ENCODE measurements around the gene BOC. TPM values are rescaled to one million over a fixed set of nuclear protein-coding genes. Genes with fewer than 3 reads are reported as not detected.

BOC gene, protein sequence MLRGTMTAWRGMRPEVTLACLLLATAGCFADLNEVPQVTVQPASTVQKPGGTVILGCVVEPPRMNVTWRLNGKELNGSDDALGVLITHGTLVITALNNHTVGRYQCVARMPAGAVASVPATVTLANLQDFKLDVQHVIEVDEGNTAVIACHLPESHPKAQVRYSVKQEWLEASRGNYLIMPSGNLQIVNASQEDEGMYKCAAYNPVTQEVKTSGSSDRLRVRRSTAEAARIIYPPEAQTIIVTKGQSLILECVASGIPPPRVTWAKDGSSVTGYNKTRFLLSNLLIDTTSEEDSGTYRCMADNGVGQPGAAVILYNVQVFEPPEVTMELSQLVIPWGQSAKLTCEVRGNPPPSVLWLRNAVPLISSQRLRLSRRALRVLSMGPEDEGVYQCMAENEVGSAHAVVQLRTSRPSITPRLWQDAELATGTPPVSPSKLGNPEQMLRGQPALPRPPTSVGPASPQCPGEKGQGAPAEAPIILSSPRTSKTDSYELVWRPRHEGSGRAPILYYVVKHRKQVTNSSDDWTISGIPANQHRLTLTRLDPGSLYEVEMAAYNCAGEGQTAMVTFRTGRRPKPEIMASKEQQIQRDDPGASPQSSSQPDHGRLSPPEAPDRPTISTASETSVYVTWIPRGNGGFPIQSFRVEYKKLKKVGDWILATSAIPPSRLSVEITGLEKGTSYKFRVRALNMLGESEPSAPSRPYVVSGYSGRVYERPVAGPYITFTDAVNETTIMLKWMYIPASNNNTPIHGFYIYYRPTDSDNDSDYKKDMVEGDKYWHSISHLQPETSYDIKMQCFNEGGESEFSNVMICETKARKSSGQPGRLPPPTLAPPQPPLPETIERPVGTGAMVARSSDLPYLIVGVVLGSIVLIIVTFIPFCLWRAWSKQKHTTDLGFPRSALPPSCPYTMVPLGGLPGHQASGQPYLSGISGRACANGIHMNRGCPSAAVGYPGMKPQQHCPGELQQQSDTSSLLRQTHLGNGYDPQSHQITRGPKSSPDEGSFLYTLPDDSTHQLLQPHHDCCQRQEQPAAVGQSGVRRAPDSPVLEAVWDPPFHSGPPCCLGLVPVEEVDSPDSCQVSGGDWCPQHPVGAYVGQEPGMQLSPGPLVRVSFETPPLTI
- 0.03 TPM for polyA plus RNA-seq (2013)

DNA sequence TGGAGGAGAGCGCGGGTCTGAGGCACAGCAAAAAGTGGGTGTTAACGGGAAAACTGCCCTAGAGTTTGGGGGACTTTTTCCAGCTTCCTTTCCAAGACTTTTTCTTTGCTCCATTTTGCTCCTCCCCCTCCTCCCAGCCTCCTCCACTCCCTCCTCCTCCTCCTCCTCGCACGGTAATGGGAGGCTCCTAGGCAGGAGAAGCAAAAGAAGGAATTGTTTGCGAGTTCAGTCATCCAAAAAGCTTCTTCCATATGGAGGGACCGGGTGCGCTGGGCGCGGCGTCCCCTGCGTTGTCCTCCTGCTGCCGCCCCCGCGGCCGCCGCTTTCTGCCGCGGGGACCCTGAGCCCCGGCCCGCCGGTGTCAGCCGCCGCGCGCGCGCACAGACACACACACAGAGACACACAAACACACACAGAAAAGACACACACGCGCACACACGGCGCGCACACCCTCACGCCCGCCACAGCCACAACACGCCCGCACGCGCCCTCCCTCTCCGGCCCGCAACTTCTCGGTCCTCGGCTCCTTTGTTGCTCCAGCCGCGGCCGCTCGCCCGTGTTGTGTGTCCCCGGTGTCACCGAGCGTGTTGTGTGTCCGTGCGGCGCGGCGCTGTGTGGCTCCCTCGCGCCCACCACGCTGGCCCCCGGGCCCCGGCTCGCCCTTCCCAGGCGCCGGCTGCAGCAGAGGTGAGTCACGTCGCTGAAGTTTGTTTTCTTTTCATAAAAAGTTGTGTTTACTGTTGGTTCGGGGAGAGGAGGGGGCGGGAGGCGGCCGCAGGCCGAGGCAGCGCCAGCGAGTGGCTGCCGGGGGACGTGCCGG is at the start of gene BOC:
TSS of gene BOC (plus strand) at position 228 of the 820 bp plus-strand sequence. CDS start 38,246 bp downstream, outside the sequence.
- Histone ChIP-seq H3K27ac (ENCODE audit: insufficient read depth in 1 of 2, low read depth in 1 of 2, low read length in 2 of 2, poor library complexity in 1 of 2, severe bottlenecking in 2 of 2) (no peak within 1 kb of the TSS), H3K4me3 (ENCODE audit: control insufficient read depth in 1 of 7, extremely low read depth in 1 of 7, insufficient read depth in 4 of 7, low read depth in 2 of 7, low read length in 6 of 7) (peak within 1 kb of the TSS; percentile 32 to 81 (median 67)), H3K9me3 (ENCODE audit: control extremely low read depth in 1 of 5, control insufficient read depth in 4 of 5, insufficient read depth in 2 of 5, low read depth in 1 of 5, low read length in 4 of 5) (no peaks in the 10 kb centered on the region), H3K36me3 (ENCODE audit: control insufficient read depth in 4 of 4, insufficient read depth in 4 of 4, low read length in 3 of 4) (no peaks in the 10 kb centered on the region), H3K4me1 (ENCODE audit: control extremely low read depth in 1 of 4, control insufficient read depth in 4 of 4, insufficient read depth in 4 of 4, low read length in 3 of 4) (peaks cover 0 to 20% (median 20%) of the 10 kb centered on the region in 4 experiments), H3K27me3 (replicated peaks in 2 of 5; ENCODE audit: control insufficient read depth in 4 of 5, insufficient read depth in 5 of 5, low read length in 4 of 5) (peaks cover 6 to 48% (median 19%) of the 10 kb centered on the region in 5 experiments)
- ChIA-PET POLR2A (no interaction called here), CTCF (interaction anchor here (1.1 kb wide), 1 partner anchor 176 kb away, joined by 3 read pairs; no protein-coding TSS in a partner anchor)
- WGBS (ENCODE audit: insufficient coverage), result under 1% methylated on average over 58 of the region's 76 CpGs
- peak in 2 of 3 donors; percentile 69 to 86 for DNase-seq

DNA sequence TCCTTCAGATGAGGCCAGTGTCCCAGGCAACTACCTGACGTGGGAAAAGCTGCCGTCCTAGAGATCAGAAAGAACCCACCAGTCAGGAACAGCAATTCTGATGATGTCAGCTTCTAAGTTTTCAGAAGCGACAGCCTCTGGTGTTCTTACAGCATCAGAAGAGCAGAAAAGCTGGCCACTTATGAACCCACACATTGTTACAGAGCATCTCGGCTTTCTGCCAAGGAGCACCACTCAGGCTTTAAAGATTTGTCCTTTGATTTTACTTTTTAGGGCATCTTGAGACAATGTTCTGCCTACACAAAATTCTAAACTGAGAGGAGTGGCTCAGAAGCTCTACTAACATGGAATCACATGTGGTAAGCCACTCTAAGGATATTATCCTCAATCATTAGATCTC is 49.7 kb upstream of the BOC start:
- Histone ChIP-seq H3K27ac (ENCODE audit: insufficient read depth in 1 of 2, low read depth in 1 of 2, low read length in 2 of 2, poor library complexity in 1 of 2, severe bottlenecking in 2 of 2) (no peak overlapping the region), H3K9me3 (ENCODE audit: control extremely low read depth in 1 of 5, control insufficient read depth in 4 of 5, insufficient read depth in 2 of 5, low read depth in 1 of 5, low read length in 4 of 5) (no peaks in the 10 kb centered on the region), H3K27me3 (replicated peaks in 2 of 5; ENCODE audit: control insufficient read depth in 4 of 5, insufficient read depth in 5 of 5, low read length in 4 of 5) (no peaks in the 10 kb centered on the region), H3K36me3 (ENCODE audit: control insufficient read depth in 4 of 4, insufficient read depth in 4 of 4, low read length in 3 of 4) (no peaks in the 10 kb centered on the region), H3K4me3 (ENCODE audit: control insufficient read depth in 1 of 7, extremely low read depth in 1 of 7, insufficient read depth in 4 of 7, low read depth in 2 of 7, low read length in 6 of 7) (no peak overlapping the region), H3K4me1 (ENCODE audit: control extremely low read depth in 1 of 4, control insufficient read depth in 4 of 4, insufficient read depth in 4 of 4, low read length in 3 of 4) (no peaks in the 10 kb centered on the region)
- 95% methylated on average over 4 of the region's 4 CpGs for whole genome bisulfite sequencing (ENCODE audit: insufficient coverage)
- POLR2A ChIA-PET, result interaction anchor here (0.5 kb wide), 1 partner anchor 515 kb away, joined by 3 read pairs; no protein-coding TSS in a partner anchor
- no peak for DNase-seq
- CTCF ChIA-PET, result interaction anchor here (1.3 to 1.4 kb wide), 2 partner anchors 13 to 29 kb away, joined by 3 to 4 read pairs; no protein-coding TSS in a partner anchor

DNA sequence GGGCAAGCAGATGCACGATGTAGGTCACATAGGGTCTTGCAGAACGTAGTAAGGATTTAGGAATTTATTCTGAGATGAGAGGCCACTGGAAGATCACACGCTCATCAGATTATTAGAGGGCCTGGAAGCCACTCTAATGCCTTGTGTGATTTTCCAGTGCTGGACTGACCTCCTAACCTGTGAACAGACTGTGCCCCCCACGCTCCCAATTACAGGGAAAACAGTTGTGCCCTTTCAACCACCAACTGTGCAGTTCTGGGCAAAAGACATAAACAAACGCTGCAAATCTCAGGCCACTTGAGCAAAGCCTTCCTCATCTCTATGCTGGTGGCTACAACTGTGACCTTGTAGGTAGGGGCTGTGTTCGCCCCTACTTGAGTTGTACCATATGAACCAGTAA is 48.2 kb upstream of the BOC start:
- WGBS (ENCODE audit: insufficient coverage), result 95% methylated on average over 5 of the region's 6 CpGs
- H3K36me3 ChIP-seq (ENCODE audit: control insufficient read depth in 4 of 4, insufficient read depth in 4 of 4, low read length in 3 of 4), result no peaks in the 10 kb centered on the region
- H3K9me3 ChIP-seq (ENCODE audit: control extremely low read depth in 1 of 5, control insufficient read depth in 4 of 5, insufficient read depth in 2 of 5, low read depth in 1 of 5, low read length in 4 of 5), result no peaks in the 10 kb centered on the region
- no peaks in the 10 kb centered on the region for H3K4me1 ChIP-seq (ENCODE audit: control extremely low read depth in 1 of 4, control insufficient read depth in 4 of 4, insufficient read depth in 4 of 4, low read length in 3 of 4)
- no peak for DNase-seq
- H3K4me3 ChIP-seq (ENCODE audit: control insufficient read depth in 1 of 7, extremely low read depth in 1 of 7, insufficient read depth in 4 of 7, low read depth in 2 of 7, low read length in 6 of 7), result no peak overlapping the region
- H3K27ac ChIP-seq (ENCODE audit: insufficient read depth in 1 of 2, low read depth in 1 of 2, low read length in 2 of 2, poor library complexity in 1 of 2, severe bottlenecking in 2 of 2), result no peak overlapping the region
- ChIA-PET CTCF (no interaction called here), POLR2A (no interaction called here)
- H3K27me3 ChIP-seq (replicated peaks in 2 of 5; ENCODE audit: control insufficient read depth in 4 of 5, insufficient read depth in 5 of 5, low read length in 4 of 5), result no peaks in the 10 kb centered on the region

DNA sequence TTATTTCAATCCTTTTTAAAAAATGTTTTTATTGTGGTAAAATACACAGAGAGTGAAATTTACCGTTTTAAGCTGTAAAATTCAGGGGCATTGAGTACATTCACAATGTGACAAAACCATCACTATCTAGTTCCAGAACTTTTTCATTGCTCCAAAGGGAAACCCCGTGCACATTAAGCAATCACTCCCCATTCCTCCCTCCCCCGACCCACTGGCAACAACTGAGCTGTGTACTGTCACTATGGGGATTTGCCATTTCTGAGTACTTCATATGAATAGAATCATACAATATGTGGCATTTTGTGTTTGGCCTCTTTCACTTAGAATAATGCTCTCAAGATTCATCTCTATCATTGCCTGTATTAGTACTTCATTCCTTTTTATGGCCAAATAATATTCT is 45.5 kb upstream of the BOC start:
- WGBS (ENCODE audit: insufficient coverage), result 80% methylated on average over 1 of the region's 3 CpGs
- Histone ChIP-seq H3K27ac (ENCODE audit: insufficient read depth in 1 of 2, low read depth in 1 of 2, low read length in 2 of 2, poor library complexity in 1 of 2, severe bottlenecking in 2 of 2) (no peak overlapping the region), H3K4me3 (ENCODE audit: control insufficient read depth in 1 of 7, extremely low read depth in 1 of 7, insufficient read depth in 4 of 7, low read depth in 2 of 7, low read length in 6 of 7) (no peak overlapping the region), H3K36me3 (ENCODE audit: control insufficient read depth in 4 of 4, insufficient read depth in 4 of 4, low read length in 3 of 4) (no peaks in the 10 kb centered on the region), H3K9me3 (ENCODE audit: control extremely low read depth in 1 of 5, control insufficient read depth in 4 of 5, insufficient read depth in 2 of 5, low read depth in 1 of 5, low read length in 4 of 5) (no peaks in the 10 kb centered on the region), H3K27me3 (replicated peaks in 2 of 5; ENCODE audit: control insufficient read depth in 4 of 5, insufficient read depth in 5 of 5, low read length in 4 of 5) (no peaks in the 10 kb centered on the region), H3K4me1 (ENCODE audit: control extremely low read depth in 1 of 4, control insufficient read depth in 4 of 4, insufficient read depth in 4 of 4, low read length in 3 of 4) (no peaks in the 10 kb centered on the region)
- POLR2A ChIA-PET, result no interaction called here
- no peak for DNase-seq
- CTCF ChIA-PET, result interaction anchor here (1.1 kb wide), 1 partner anchor 18 kb away, joined by 3 read pairs; no protein-coding TSS in a partner anchor

DNA sequence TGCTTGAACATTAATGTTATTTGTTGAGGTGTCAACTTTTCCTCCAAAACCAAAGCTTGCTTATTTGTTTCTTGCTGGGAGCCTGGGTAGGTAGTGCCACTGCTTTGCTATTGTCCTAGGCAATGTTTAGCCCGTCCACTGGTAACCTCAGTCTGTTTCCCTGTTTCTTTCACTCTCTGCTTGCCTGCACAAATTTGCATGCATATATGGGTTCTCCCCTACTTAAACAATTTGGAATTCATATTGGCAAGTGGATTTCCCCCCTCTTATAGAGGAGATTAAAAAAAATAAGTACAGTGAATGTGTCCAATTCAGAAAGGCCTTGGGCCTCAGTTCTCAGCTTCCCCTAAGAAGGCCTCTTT is 45.0 kb upstream of the BOC start:
- 100% methylated on average over 1 of the region's 1 CpG for WGBS (ENCODE audit: insufficient coverage)
- no peaks in the 10 kb centered on the region for H3K4me1 ChIP-seq (ENCODE audit: control extremely low read depth in 1 of 4, control insufficient read depth in 4 of 4, insufficient read depth in 4 of 4, low read length in 3 of 4)
- POLR2A ChIA-PET, result interaction anchor here (0.6 kb wide), 1 partner anchor 9 kb away, joined by 3 read pairs; no protein-coding TSS in a partner anchor

DNA sequence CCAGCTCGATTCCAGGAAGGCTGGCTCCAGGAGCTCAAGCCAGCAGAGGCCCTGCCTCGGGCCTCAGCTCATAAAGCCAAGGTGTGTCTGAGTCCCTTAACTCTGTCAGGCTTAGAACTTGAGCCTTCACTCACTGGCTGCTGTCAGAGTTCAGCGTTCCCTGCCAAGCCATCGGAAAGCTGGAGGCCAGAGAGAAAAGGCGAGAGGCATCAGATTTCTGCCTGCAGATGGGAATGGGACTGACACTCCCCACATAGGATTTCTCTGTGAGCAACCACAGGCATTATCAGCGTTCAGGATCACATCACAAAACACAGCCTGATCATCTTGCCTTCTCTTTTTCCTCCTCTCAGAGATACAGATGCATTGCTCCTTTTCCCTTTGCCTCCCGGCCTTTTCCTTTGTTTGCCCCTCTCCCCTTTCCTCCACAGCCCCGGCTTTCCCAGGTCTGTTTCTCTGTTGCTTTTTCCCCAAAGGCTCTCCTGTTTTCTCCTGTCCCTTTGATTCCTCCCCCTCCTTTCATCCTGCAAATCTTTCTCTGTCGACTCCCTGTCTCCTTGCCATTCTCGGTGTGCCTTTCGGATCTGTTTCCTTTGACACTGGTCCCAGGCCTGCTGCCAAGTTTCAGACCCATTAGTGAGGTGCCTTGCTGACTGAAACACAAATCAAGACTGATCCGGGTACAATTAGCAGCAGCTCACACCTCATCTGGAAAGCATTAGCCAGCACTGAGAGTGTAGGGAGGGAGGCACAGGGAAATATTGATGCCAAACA is 44.5 kb upstream of the BOC start:
- DNase-seq, result no peak
- no peaks in the 10 kb centered on the region for H3K36me3 ChIP-seq (ENCODE audit: control insufficient read depth in 4 of 4, insufficient read depth in 4 of 4, low read length in 3 of 4)
- POLR2A ChIA-PET, result interaction anchor here (0.6 kb wide), 1 partner anchor 9 kb away, joined by 3 read pairs; no protein-coding TSS in a partner anchor
- H3K27ac ChIP-seq (ENCODE audit: insufficient read depth in 1 of 2, low read depth in 1 of 2, low read length in 2 of 2, poor library complexity in 1 of 2, severe bottlenecking in 2 of 2), result no peak overlapping the region
- H3K4me3 ChIP-seq (ENCODE audit: control insufficient read depth in 1 of 7, extremely low read depth in 1 of 7, insufficient read depth in 4 of 7, low read depth in 2 of 7, low read length in 6 of 7), result no peak overlapping the region
- CTCF ChIA-PET, result no interaction called here
- no peaks in the 10 kb centered on the region for H3K27me3 ChIP-seq (replicated peaks in 2 of 5; ENCODE audit: control insufficient read depth in 4 of 5, insufficient read depth in 5 of 5, low read length in 4 of 5)
- WGBS (ENCODE audit: insufficient coverage), result 78% methylated on average over 8 of the region's 12 CpGs
- no peaks in the 10 kb centered on the region for H3K9me3 ChIP-seq (ENCODE audit: control extremely low read depth in 1 of 5, control insufficient read depth in 4 of 5, insufficient read depth in 2 of 5, low read depth in 1 of 5, low read length in 4 of 5)
- H3K4me1 ChIP-seq (ENCODE audit: control extremely low read depth in 1 of 4, control insufficient read depth in 4 of 4, insufficient read depth in 4 of 4, low read length in 3 of 4), result no peaks in the 10 kb centered on the region

More for the DNA sequence above, 45.0 kb upstream of the BOC start:
- no peaks in the 10 kb centered on the region for H3K9me3 ChIP-seq (ENCODE audit: control extremely low read depth in 1 of 5, control insufficient read depth in 4 of 5, insufficient read depth in 2 of 5, low read depth in 1 of 5, low read length in 4 of 5)
- no peak overlapping the region for H3K4me3 ChIP-seq (ENCODE audit: control insufficient read depth in 1 of 7, extremely low read depth in 1 of 7, insufficient read depth in 4 of 7, low read depth in 2 of 7, low read length in 6 of 7)
- no peaks in the 10 kb centered on the region for H3K27me3 ChIP-seq (replicated peaks in 2 of 5; ENCODE audit: control insufficient read depth in 4 of 5, insufficient read depth in 5 of 5, low read length in 4 of 5)
- DNase-seq, result no peak
- CTCF ChIA-PET, result no interaction called here
- no peaks in the 10 kb centered on the region for H3K36me3 ChIP-seq (ENCODE audit: control insufficient read depth in 4 of 4, insufficient read depth in 4 of 4, low read length in 3 of 4)
- H3K27ac ChIP-seq (ENCODE audit: insufficient read depth in 1 of 2, low read depth in 1 of 2, low read length in 2 of 2, poor library complexity in 1 of 2, severe bottlenecking in 2 of 2), result no peak overlapping the region

Measured in common myeloid progenitor, CD34-positive (primary cell).